HCT116 (cell line): ENCODE results near the gene SMG9. TPM values are rescaled to one million over a fixed set of nuclear protein-coding genes. Genes with fewer than 3 reads are reported as not detected.

Experiments
- ATAC-seq: fragments of 200-7000 bp; cut with Tn5 transposase; 2 replicates; pipeline ENCODE4 v1.9.1; 2020; ENCODE audit warnings: mild to moderate bottlenecking, moderate library complexity
- BruUV-seq: library from RNA; stranded (reverse); fragments of 400-500 nt; replicated peaks from 2 replicates; lab custom pipeline; 2021; lab: Mats Ljungman, UMichigan
- CTCF ChIA-PET: fragments of 300-600 bp; sonication (Branson Sonifier 250); formaldehyde crosslinking; loops from one replicate; lab custom pipeline; 2021; ENCODE audit warnings: antibody characterized with exemption; lab: Charles Lee
- POLR2A ChIA-PET: fragments of 300-600, 350-600 bp; sonication (Branson Sonifier 250); formaldehyde crosslinking; loops from one replicate; lab custom pipeline; 2021; ENCODE audit warnings: antibody characterized with exemption; lab: Charles Lee
- RAD21 ChIA-PET, 2 experiments: fragments of 300-600 bp; sonication (Branson Sonifier 250); formaldehyde crosslinking; loops; one replicate each; lab custom pipeline; 2023; ENCODE audit warnings: low total read pairs in 2 of 2; ENCODE audit not compliant: uncharacterized antibody in 2 of 2, unreplicated experiment in 2 of 2, low non-redundant PET in 1 of 2; lab: Charles Lee
- DNase-seq: peaks from one replicate; pipeline ENCODE4 v3.0.0-alpha.2; 2010; ENCODE audit warnings: low read depth, low spot score
- H2AFZ ChIP-seq: fragments of 200-600 bp; shearing (Covaris generic), sonication (generic); 2 replicates; pipeline ENCODE4 v1.6.1; 2017; ENCODE audit warnings: low read depth, mixed run types, mixed read lengths, antibody characterized with exemption, low read length; ENCODE audit not compliant: poor library complexity, severe bottlenecking
- H3K27ac ChIP-seq: 2 replicates; pipeline ENCODE4 v1.5.1; 2012; ENCODE audit warnings: low read depth, low read length
- H3K27me3 ChIP-seq: fragments of 200-600 bp; sonication (generic); 2 replicates; pipeline ENCODE4 v1.6.1; 2016; ENCODE audit warnings: mixed run types, low read length, mixed read lengths; ENCODE audit not compliant: insufficient read depth
- H3K36me3 ChIP-seq, 2 experiments: fragments of 200-500 bp in 1 of 2; fragments of 200-600 bp in 1 of 2; sonication (Bioruptor generic) in 1 of 2; sonication (generic) in 1 of 2; 2 replicates each; pipeline versions ENCODE4 v1.5.1 to v1.6.1; 2014 to 2016; ENCODE audit warnings: low read length in 2 of 2, inconsistent platforms in 1 of 2, mixed read lengths in 1 of 2, mixed run types in 1 of 2; ENCODE audit not compliant: insufficient read depth in 2 of 2, control insufficient read depth in 1 of 2
- H3K4me1 ChIP-seq, 2 experiments: fragments of 200-600 bp in 1 of 2; sonication (generic) in 1 of 2; 2 replicates each; pipeline versions ENCODE4 v1.5.1 to v1.6.1; 2012 to 2017; ENCODE audit warnings: low read length in 2 of 2, inconsistent platforms in 1 of 2, mild to moderate bottlenecking in 1 of 2, mixed read lengths in 1 of 2, mixed run types in 1 of 2, moderate library complexity in 1 of 2; ENCODE audit not compliant: insufficient read depth in 2 of 2, control insufficient read depth in 1 of 2
- H3K4me2 ChIP-seq: fragments of 200-600 bp; sonication (generic); 2 replicates; pipeline ENCODE4 v1.6.1; 2017; ENCODE audit warnings: mixed run types, low read length, mixed read lengths
- H3K4me3 ChIP-seq, 2 experiments: fragments of 200-600 bp in 1 of 2; sonication (generic) in 1 of 2; replicated peaks in 1 of 2; 2 replicates each; pipeline ENCODE4 v1.5.1; 2011 to 2016; ENCODE audit warnings: low read length in 2 of 2, control low read depth in 1 of 2, low read depth in 1 of 2, mild to moderate bottlenecking in 1 of 2, mixed read lengths in 1 of 2, mixed run types in 1 of 2
- H3K79me2 ChIP-seq: fragments of 200-600 bp; sonication (generic); 2 replicates; pipeline ENCODE4 v1.6.1; 2017; ENCODE audit warnings: mild to moderate bottlenecking, mixed run types, low read length, moderate library complexity, mixed read lengths; ENCODE audit not compliant: insufficient read depth
- H3K9ac ChIP-seq: fragments of 200-600 bp; sonication (generic); 2 replicates; pipeline ENCODE4 v1.6.1; 2016; ENCODE audit warnings: low read length, mixed read lengths
- H3K9me2 ChIP-seq: fragments of 200-600 bp; sonication (generic), shearing (Covaris generic); 2 replicates; pipeline ENCODE4 v1.6.1; 2017; ENCODE audit warnings: mixed run types, mild to moderate bottlenecking, moderate library complexity; ENCODE audit not compliant: insufficient read depth
- H3K9me3 ChIP-seq, 2 experiments: fragments of 200-500 bp in 1 of 2; fragments of 200-600 bp in 1 of 2; sonication (Bioruptor generic) in 1 of 2; sonication (generic) in 1 of 2; 2 replicates each; pipeline ENCODE4 v1.6.1; 2014 to 2017; ENCODE audit warnings: low read length in 2 of 2, mixed read lengths in 2 of 2, inconsistent platforms in 1 of 2, low read depth in 1 of 2, mild to moderate bottlenecking in 1 of 2, mixed run types in 1 of 2, moderate library complexity in 1 of 2; ENCODE audit not compliant: control insufficient read depth in 1 of 2, insufficient read depth in 1 of 2
- H4K20me1 ChIP-seq: fragments of 200-600 bp; sonication (generic), shearing (Covaris generic); 2 replicates; pipeline ENCODE4 v1.6.1; 2017; ENCODE audit warnings: mixed run types, mild to moderate bottlenecking, moderate library complexity; ENCODE audit not compliant: insufficient read depth
- CBX3 ChIP-seq: IDR thresholded peaks from 2 replicates; pipeline ENCODE4 v1.6.1; 2012; ENCODE audit warnings: low read depth
- CEBPB ChIP-seq: IDR thresholded peaks from 2 replicates; pipeline ENCODE4 v1.6.1; 2012; ENCODE audit warnings: low read depth
- EGR1 ChIP-seq: IDR thresholded peaks from 2 replicates; pipeline ENCODE4 v1.6.1; 2012; ENCODE audit warnings: low read depth
- ELF1 ChIP-seq: IDR thresholded peaks from 2 replicates; pipeline ENCODE4 v1.6.1; 2012; ENCODE audit warnings: low read depth, borderline replicate concordance
- EZH2 ChIP-seq: fragments of 200-600 bp; sonication (generic); IDR thresholded peaks from 2 replicates; pipeline ENCODE4 v1.6.1; 2017; ENCODE audit warnings: antibody characterized with exemption, mixed run types
- EZH2phosphoT487 ChIP-seq: fragments of 200-600 bp; IDR thresholded peaks from 2 replicates; pipeline ENCODE4 v1.6.1; 2018; ENCODE audit warnings: antibody characterized with exemption, borderline replicate concordance
- JUND ChIP-seq: IDR thresholded peaks from 2 replicates; pipeline ENCODE4 v1.6.1; 2012
- POLR2AphosphoS5 ChIP-seq: IDR thresholded peaks from 2 replicates; pipeline ENCODE4 v1.6.1; 2011; ENCODE audit warnings: mild to moderate bottlenecking, low read depth, low read length, moderate library complexity
- RAD21 ChIP-seq: IDR thresholded peaks from 2 replicates; pipeline ENCODE4 v1.6.1; 2012; ENCODE audit warnings: low read depth, mild to moderate bottlenecking
- SIN3A ChIP-seq: IDR thresholded peaks from 2 replicates; pipeline ENCODE4 v1.6.1; 2012; ENCODE audit warnings: low read depth
- SP1 ChIP-seq: IDR thresholded peaks from 2 replicates; pipeline ENCODE4 v1.6.1; 2012; ENCODE audit warnings: low read depth
- SRF ChIP-seq: IDR thresholded peaks from 2 replicates; pipeline ENCODE4 v1.6.1; 2012; ENCODE audit warnings: low read depth
- TCF7L2 ChIP-seq: IDR thresholded peaks from 2 replicates; pipeline ENCODE4 v1.7.0; 2011; ENCODE audit warnings: borderline replicate concordance, inconsistent platforms; ENCODE audit not compliant: insufficient read depth, insufficient read length; ENCODE audit errors: extremely low read depth
- YY1 ChIP-seq: IDR thresholded peaks from 2 replicates; pipeline ENCODE4 v1.6.1; 2011; ENCODE audit warnings: low read length, low read depth, moderate library complexity, mild to moderate bottlenecking; ENCODE audit not compliant: insufficient replicate concordance; ENCODE audit errors: extremely low read depth
- ZFX ChIP-seq: fragments of 450-650 bp; IDR thresholded peaks from 2 replicates; pipeline ENCODE4 v1.6.1; 2017
- ZNF274 ChIP-seq: fragments of 200-500 bp; sonication (Bioruptor generic); IDR thresholded peaks from 2 replicates; pipeline ENCODE4 v1.6.1; 2014; ENCODE audit warnings: mild to moderate bottlenecking, low read depth, low read length, inconsistent platforms
- intact Hi-C: fragments of 100-400 bp; cut with micrococcal nuclease; formaldehyde crosslinking; loops from 2 replicates; pipeline ENCODE4 v1.10.0; 2022
- total RNA-seq: library from RNA; stranded (reverse); gene quantifications from one replicate; pipeline ENCODE4 v1.2.1, GENCODE V29; 2021; ENCODE audit not compliant: unreplicated experiment
- TF ChIP-seq, protein P1 (sequence below): IDR thresholded peaks from 2 replicates; pipeline ENCODE4 v1.6.1; 2012
- TF ChIP-seq, protein P2 (sequence below): IDR thresholded peaks from 2 replicates; pipeline ENCODE4 v1.6.1; 2011; ENCODE audit warnings: mild to moderate bottlenecking, low read length, moderate library complexity; ENCODE audit not compliant: insufficient replicate concordance; ENCODE audit errors: extremely low read depth
- TF ChIP-seq, protein P3 (sequence below): IDR thresholded peaks from 2 replicates; pipeline ENCODE4 v1.6.1; 2012; ENCODE audit warnings: low read depth
- TF ChIP-seq, protein P4 (sequence below): IDR thresholded peaks from 2 replicates; pipeline ENCODE4 v1.6.1; 2012

SMG9 gene
- total RNA-seq, 1 experiment from 2014 or later, result 80.2 TPM

DNA sequence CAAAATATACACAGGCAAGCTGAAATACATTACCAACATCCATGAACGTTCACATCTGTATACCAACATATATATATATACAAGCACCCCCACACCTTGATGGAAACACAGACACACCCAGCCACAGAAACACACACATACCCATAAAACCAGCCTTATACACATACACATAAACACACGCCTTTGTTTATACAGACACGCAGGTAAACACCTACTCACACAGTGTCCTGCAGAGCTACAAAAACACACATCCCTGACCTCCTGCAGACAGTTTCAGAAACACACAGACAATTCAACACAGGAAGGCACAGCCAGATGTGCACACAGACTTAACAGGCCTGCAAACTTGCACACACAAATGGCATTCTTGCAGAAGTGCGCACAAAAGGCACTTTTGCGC lies 60.2 kb downstream of the SMG9 start:
- Histone ChIP-seq H2AFZ (no peak overlapping the region), H3K4me1 (peaks cover 0 to under 1% of the 10 kb centered on the region in 2 experiments; a peak in 2 of 4 replicates), H3K36me3 (no peaks in the 10 kb centered on the region), H3K27me3 (no peaks in the 10 kb centered on the region), H3K79me2 (no peaks in the 10 kb centered on the region), H3K27ac (no peak overlapping the region), H4K20me1 (no peaks in the 10 kb centered on the region), H3K4me2 (no peak overlapping the region), H3K9ac (no peak overlapping the region), H3K4me3 (no peak overlapping the region), H3K9me2 (no peaks in the 10 kb centered on the region), H3K9me3 (peaks cover 13 to 14% of the 10 kb centered on the region in 2 experiments; a peak in 2 of 4 replicates)
- CTCF ChIA-PET, result no interaction called here
- ATAC-seq, result no peak
- no peak for DNase-seq
- RAD21 ChIA-PET, result no interaction called here
- BruUV-seq, result no TSS peak
- POLR2A ChIA-PET, result interaction anchor here (0.7 kb wide), 1 partner anchor 133 kb away, joined by 3 read pairs; the partner anchor contains the start of gene ZNF283
- intact Hi-C loops, result no loop called here
- TF ChIP-seq, protein P1, sequence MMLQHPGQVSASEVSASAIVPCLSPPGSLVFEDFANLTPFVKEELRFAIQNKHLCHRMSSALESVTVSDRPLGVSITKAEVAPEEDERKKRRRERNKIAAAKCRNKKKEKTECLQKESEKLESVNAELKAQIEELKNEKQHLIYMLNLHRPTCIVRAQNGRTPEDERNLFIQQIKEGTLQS, result no peak
- TF ChIP-seq ZFX (no peak), CBX3 (no peak), ZNF274 (no peak), CEBPB (no peak), EGR1 (no peak), ELF1 (no peak), SIN3A (no peak), JUND (no peak), RAD21 (no peak), SRF (no peak), YY1 (no peak), POLR2AphosphoS5 (no peak), EZH2 (no peak), SP1 (no peak), EZH2phosphoT487 (no peak), TCF7L2 (no peak)
- TF ChIP-seq, protein P2, sequence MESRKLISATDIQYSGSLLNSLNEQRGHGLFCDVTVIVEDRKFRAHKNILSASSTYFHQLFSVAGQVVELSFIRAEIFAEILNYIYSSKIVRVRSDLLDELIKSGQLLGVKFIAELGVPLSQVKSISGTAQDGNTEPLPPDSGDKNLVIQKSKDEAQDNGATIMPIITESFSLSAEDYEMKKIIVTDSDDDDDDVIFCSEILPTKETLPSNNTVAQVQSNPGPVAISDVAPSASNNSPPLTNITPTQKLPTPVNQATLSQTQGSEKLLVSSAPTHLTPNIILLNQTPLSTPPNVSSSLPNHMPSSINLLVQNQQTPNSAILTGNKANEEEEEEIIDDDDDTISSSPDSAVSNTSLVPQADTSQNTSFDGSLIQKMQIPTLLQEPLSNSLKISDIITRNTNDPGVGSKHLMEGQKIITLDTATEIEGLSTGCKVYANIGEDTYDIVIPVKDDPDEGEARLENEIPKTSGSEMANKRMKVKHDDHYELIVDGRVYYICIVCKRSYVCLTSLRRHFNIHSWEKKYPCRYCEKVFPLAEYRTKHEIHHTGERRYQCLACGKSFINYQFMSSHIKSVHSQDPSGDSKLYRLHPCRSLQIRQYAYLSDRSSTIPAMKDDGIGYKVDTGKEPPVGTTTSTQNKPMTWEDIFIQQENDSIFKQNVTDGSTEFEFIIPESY, result no peak
- TF ChIP-seq, protein P3, sequence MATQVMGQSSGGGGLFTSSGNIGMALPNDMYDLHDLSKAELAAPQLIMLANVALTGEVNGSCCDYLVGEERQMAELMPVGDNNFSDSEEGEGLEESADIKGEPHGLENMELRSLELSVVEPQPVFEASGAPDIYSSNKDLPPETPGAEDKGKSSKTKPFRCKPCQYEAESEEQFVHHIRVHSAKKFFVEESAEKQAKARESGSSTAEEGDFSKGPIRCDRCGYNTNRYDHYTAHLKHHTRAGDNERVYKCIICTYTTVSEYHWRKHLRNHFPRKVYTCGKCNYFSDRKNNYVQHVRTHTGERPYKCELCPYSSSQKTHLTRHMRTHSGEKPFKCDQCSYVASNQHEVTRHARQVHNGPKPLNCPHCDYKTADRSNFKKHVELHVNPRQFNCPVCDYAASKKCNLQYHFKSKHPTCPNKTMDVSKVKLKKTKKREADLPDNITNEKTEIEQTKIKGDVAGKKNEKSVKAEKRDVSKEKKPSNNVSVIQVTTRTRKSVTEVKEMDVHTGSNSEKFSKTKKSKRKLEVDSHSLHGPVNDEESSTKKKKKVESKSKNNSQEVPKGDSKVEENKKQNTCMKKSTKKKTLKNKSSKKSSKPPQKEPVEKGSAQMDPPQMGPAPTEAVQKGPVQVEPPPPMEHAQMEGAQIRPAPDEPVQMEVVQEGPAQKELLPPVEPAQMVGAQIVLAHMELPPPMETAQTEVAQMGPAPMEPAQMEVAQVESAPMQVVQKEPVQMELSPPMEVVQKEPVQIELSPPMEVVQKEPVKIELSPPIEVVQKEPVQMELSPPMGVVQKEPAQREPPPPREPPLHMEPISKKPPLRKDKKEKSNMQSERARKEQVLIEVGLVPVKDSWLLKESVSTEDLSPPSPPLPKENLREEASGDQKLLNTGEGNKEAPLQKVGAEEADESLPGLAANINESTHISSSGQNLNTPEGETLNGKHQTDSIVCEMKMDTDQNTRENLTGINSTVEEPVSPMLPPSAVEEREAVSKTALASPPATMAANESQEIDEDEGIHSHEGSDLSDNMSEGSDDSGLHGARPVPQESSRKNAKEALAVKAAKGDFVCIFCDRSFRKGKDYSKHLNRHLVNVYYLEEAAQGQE, result no peak
- TF ChIP-seq, protein P4, sequence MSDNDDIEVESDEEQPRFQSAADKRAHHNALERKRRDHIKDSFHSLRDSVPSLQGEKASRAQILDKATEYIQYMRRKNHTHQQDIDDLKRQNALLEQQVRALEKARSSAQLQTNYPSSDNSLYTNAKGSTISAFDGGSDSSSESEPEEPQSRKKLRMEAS, result no peak
